Spleen (tissue), 11 donors: Measurements from ENCODE around the gene ADAMTS17. TPM values are rescaled to one million over a fixed set of nuclear protein-coding genes. Genes with fewer than 3 reads are reported as not detected.

ENCODE experiments used
- DNase-seq: peaks from one replicate; pipeline ENCODE4 v3.0.0-alpha.2; 2020
- H3K27ac ChIP-seq, 8 donors: fragments of 200-600 bp; sonication (generic) in 7 of 8; 1 replicate in 4 of 8; 2 replicates in 4 of 8; pipeline versions ENCODE4 v1.5.0 to v1.8.0; 2016 to 2021; ENCODE audit warnings: inconsistent platforms in 4 of 8, mild to moderate bottlenecking in 4 of 8, moderate library complexity in 1 of 8
- H3K27me3 ChIP-seq, 7 donors: fragments of 200-600 bp; sonication (generic) in 6 of 7; replicated peaks in 1 of 7; 1 replicate in 4 of 7; 2 replicates in 3 of 7; pipeline versions ENCODE4 v1.5.0 to v1.8.0; 2016 to 2021; ENCODE audit warnings: inconsistent platforms in 3 of 7, mild to moderate bottlenecking in 1 of 7
- H3K36me3 ChIP-seq, 6 donors: fragments of 200-600 bp; sonication (generic) in 5 of 6; 1 replicate in 4 of 6; 2 replicates in 2 of 6; pipeline versions ENCODE4 v1.5.0 to v1.8.0; 2016 to 2021; ENCODE audit warnings: inconsistent platforms in 2 of 6
- H3K4me1 ChIP-seq, 6 donors: fragments of 200-600 bp; sonication (generic) in 5 of 6; 1 replicate in 3 of 6; 2 replicates in 3 of 6; pipeline versions ENCODE4 v1.5.0 to v1.8.0; 2016 to 2021; ENCODE audit warnings: inconsistent platforms in 3 of 6
- H3K4me3 ChIP-seq, 8 donors: fragments of 200-600 bp; sonication (generic) in 7 of 8; 1 replicate in 4 of 8; 2 replicates in 4 of 8; pipeline versions ENCODE4 v1.5.0 to v1.8.0; 2016 to 2021; ENCODE audit warnings: inconsistent platforms in 4 of 8, mild to moderate bottlenecking in 4 of 8, moderate library complexity in 2 of 8
- H3K9me3 ChIP-seq, 8 donors: fragments of 200-600 bp; sonication (generic) in 7 of 8; 1 replicate in 4 of 8; 2 replicates in 4 of 8; pipeline versions ENCODE4 v1.5.0 to v1.8.0; 2016 to 2021; ENCODE audit warnings: inconsistent platforms in 4 of 8
- POLR2A ChIP-seq, 3 donors: fragments of 450-650 bp; IDR thresholded peaks; one replicate each; pipeline ENCODE4 v1.5.1; 2017; ENCODE audit warnings: antibody characterized with exemption in 3 of 3, mild to moderate bottlenecking in 1 of 3
- POLR2AphosphoS5 ChIP-seq, 3 donors: sonication (generic); formaldehyde crosslinking; IDR thresholded peaks; one replicate each; pipeline ENCODE4 v1.5.1; 2017; ENCODE audit warnings: antibody characterized with exemption in 3 of 3
- WGBS, 5 donors: extraction: QIAGEN DNeasy Blood & Tissue Kit in 3 of 5; methylation state at CpG; one replicate each; pipeline versions ENCODE4 v1.1.5 to v1.1.7; 2013 to 2018; 5-methylcytosine and 5-hydroxymethylcytosine counted together
- intact Hi-C: fragments of 100-400 bp; cut with DNase I; formaldehyde crosslinking; loops from one replicate; pipeline ENCODE4 v1.15.0; 2023; ENCODE audit warnings: low total_unique reads
- polyA plus RNA-seq, 3 donors: library from polyadenylated mRNA; stranded (reverse); fragments of 200-250 nt; gene quantifications; one replicate each; pipeline ENCODE4 v1.2.1, GENCODE V29; 2013
- total RNA-seq, 7 donors: library from RNA; depleted of rRNA in 3 of 7; stranded (reverse); fragments of >200 nt in 3 of 7; fragmentation: NEBNext Ultra II Directional in 4 of 7; extraction: Animal tissue kit (Norgen Biotek cat#: 25700) in 4 of 7; gene quantifications; one replicate each; pipeline versions ENCODE4 v1.1.0 to v1.2.1, GENCODE V29; 2016 to 2021
- TF ChIP-seq, protein P1 (sequence below), 11 experiments: fragments of 200-600 bp in 7 of 11; fragments of 450-650 bp in 4 of 11; sonication (generic) in 4 of 11; IDR thresholded peaks in 8 of 11; conservative IDR thresholded peaks in 3 of 11; 1 replicate in 7 of 11; 2 replicates in 4 of 11; pipeline versions ENCODE4 v1.4.0 to v1.8.0; 2016 to 2021; ENCODE audit warnings: antibody characterized with exemption in 11 of 11, inconsistent platforms in 4 of 11, mild to moderate bottlenecking in 1 of 11
- donor health status: healthy with polysubstance abuse.
- donor health status: DM: no; HTN: no; CAD: no; lungs with moderate emphysema.
- donor health status: DM: no; HTN: no; CAD: no.
- donor health status: Bipolar disorder and iron deficiency.
- donor health status: healthy.
- donor health status: DM: no; HTN: no; CAD: no.
- donor health status: DM: yes; HTN: yes; CAD: no.

Gene ADAMTS17
- total and polyA plus RNA-seq, 10 donors: 0.21 to 13.2 (median 5.8) TPM

DNA sequence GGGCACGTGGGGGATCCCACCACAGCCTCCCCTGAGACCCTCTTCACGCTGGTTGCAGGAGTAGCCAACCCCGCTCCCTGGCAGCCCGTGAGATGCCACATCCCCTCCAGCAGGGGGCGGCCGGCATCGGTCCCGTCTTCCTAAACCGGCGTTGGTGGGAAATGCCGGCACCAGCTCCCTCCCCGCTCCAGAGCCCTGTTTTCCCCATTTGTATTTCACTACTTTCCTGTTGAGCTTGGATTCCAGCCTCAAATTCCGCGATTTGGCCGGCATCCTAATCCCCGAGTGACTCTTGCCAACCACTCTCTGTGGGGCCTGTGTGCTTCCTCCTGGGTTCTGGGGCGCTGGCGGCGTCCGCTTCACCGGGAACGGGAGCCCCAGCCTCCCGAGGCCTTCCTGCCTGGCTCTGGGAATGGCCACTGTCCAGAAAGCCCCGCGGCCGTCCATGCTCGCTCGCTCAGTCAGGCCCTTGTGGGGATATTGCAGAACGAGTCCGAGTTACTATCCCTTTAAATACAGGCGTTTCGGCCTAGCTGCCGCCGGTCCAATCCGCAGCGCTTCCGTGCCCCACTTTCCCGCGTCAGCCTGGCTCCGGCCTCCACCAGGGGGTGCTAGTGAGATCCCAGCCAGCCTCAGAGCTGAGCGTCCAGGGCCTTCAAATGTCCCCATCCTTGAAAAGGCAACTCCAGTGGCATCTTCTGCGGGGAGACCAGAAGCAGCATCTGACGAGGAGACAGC, 8.1 kb upstream of the ADAMTS17 start:
- peaks cover 0 to 16% (median 13%) of the 10 kb centered on the region in 6 donors for H3K4me1 ChIP-seq
- no peaks in the 10 kb centered on the region for H3K9me3 ChIP-seq
- H3K36me3 ChIP-seq: no peaks in the 10 kb centered on the region
- peak in 1 of 3 donors; percentile 12 for TF ChIP-seq POLR2A (IDR thresholded peaks at IDR 0.05)
- TF ChIP-seq, protein P1, sequence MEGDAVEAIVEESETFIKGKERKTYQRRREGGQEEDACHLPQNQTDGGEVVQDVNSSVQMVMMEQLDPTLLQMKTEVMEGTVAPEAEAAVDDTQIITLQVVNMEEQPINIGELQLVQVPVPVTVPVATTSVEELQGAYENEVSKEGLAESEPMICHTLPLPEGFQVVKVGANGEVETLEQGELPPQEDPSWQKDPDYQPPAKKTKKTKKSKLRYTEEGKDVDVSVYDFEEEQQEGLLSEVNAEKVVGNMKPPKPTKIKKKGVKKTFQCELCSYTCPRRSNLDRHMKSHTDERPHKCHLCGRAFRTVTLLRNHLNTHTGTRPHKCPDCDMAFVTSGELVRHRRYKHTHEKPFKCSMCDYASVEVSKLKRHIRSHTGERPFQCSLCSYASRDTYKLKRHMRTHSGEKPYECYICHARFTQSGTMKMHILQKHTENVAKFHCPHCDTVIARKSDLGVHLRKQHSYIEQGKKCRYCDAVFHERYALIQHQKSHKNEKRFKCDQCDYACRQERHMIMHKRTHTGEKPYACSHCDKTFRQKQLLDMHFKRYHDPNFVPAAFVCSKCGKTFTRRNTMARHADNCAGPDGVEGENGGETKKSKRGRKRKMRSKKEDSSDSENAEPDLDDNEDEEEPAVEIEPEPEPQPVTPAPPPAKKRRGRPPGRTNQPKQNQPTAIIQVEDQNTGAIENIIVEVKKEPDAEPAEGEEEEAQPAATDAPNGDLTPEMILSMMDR (IDR thresholded peaks at IDR 0.05 in 8 of 11, conservative IDR thresholded peaks at IDR 0.05 in 3 of 11): peak; percentile 82 to 94 (median 89)
- TF ChIP-seq POLR2AphosphoS5 (IDR thresholded peaks at IDR 0.05): peak; percentile 56 to 81 (median 76)
- DNase-seq: peak; percentile 97
- peak overlapping the region; percentile 62 to 97 (median 90) for H3K27ac ChIP-seq
- peaks cover 0 to 20% (median 0%) of the 10 kb centered on the region in 7 donors for H3K27me3 ChIP-seq
- intact Hi-C loops: loop anchor here (2.0 kb wide), 1 partner anchor 221 kb away; no protein-coding TSS in a partner anchor
- peak overlapping the region; percentile 51 to 82 (median 66) for H3K4me3 ChIP-seq
- WGBS, 5 donors: 1 to 3% (median 1%) methylated on average over 25 to 43 of the region's 43 CpGs

DNA sequence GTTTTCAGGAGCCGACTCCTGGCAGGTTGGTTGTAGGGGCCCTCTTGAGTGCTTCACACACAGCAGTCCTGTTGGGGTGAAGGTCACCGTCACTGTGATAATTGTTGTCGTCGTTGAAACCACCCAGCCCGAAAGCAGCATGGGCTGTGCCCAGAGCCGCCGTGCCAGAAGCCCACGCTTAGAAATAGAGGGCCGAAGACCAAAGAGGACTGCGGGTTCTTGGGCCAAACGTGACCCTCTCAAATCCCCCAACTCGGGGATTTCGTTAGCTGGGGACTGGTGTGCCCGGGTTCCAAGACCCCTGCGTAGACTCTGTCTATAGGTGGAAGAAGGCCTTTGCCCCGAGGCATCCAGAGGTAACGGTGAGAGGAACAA, 7.5 kb upstream of the ADAMTS17 start:
- H3K4me3 ChIP-seq: peak overlapping the region in 7 of 8 donors; percentile 51 to 82 (median 64)
- H3K9me3 ChIP-seq: no peaks in the 10 kb centered on the region
- WGBS, 5 donors: 56 to 66% (median 60%) methylated on average over 13 to 17 of the region's 17 CpGs
- no peak for DNase-seq
- intact Hi-C loops: no loop called here
- H3K27ac ChIP-seq: peak overlapping the region in 7 of 8 donors; percentile 62 to 97 (median 86)
- TF ChIP-seq POLR2A (IDR thresholded peaks at IDR 0.05) (no peak), POLR2AphosphoS5 (IDR thresholded peaks at IDR 0.05) (no peak)
- TF ChIP-seq, protein P1 (IDR thresholded peaks at IDR 0.05 in 8 of 11, conservative IDR thresholded peaks at IDR 0.05 in 3 of 11): no peak
- H3K36me3 ChIP-seq: no peaks in the 10 kb centered on the region
- peaks cover 0 to 16% (median 13%) of the 10 kb centered on the region in 6 donors for H3K4me1 ChIP-seq
- peaks cover 0 to 14% (median 0%) of the 10 kb centered on the region in 7 donors for H3K27me3 ChIP-seq

DNA sequence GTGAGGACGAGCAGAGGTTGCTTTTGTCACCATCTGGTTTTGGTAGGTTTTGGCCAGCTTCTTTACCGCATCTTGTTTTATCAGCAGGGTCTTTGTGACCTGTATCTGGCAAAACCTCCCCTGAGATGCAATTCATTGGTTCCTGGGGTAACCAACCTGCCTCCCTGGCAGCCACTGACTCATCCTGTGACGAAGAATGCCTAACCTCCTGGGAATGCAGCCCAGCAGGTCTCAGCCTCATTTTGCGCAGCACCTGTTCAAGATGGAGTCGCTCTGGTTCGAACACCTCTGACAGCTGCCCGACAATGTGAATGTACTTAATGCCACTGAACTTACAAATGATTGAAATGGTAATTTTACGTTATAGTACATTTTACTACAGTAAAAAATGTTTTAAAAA, 6.8 kb upstream of the ADAMTS17 start:
- intact Hi-C loops: no loop called here
- TF ChIP-seq, protein P1 (IDR thresholded peaks at IDR 0.05 in 8 of 11, conservative IDR thresholded peaks at IDR 0.05 in 3 of 11): no peak
- TF ChIP-seq POLR2A (IDR thresholded peaks at IDR 0.05): no peak
- TF ChIP-seq POLR2AphosphoS5 (IDR thresholded peaks at IDR 0.05): no peak
- no peak overlapping the region for H3K27ac ChIP-seq
- peaks cover 0 to 16% (median 13%) of the 10 kb centered on the region in 6 donors for H3K4me1 ChIP-seq
- H3K4me3 ChIP-seq: no peak overlapping the region
- H3K27me3 ChIP-seq: peaks cover 0 to 12% (median 0%) of the 10 kb centered on the region in 7 donors
- H3K36me3 ChIP-seq: no peaks in the 10 kb centered on the region
- WGBS, 5 donors: 90 to 94% (median 93%) methylated on average over 8 of the region's 8 CpGs
- no peak for DNase-seq
- H3K9me3 ChIP-seq: no peaks in the 10 kb centered on the region

DNA sequence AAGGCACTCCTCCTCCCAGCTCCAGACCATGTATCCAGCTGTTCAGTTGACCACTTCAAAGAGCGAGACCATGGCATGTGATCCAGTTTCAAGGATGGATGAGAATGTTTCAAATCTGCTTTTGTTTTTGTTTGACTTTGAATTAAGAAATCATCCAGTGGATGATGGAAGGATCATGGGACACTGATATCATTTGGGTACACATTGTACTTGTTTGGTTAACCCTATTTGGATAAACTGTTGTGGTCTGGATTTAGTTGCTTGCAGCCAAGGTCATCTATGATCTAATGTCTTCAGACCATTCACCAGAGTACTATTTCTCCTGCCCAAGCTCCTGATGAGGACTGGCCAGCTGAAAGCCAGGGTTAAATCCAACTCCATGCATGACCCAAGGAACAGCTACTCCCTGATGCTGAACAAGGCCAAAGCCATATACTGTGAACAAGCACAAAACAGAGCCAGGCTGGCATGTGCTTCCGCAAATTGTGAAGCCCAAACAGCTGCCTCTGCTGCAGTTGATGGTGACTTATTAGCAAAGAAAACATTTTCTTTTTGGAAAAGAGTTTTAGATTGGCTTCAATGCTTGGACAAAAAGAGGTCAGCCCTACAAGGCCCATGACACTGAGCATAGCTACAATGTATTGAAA, 5.2 kb upstream of the ADAMTS17 start:
- H3K27me3 ChIP-seq: peaks cover 0 to 22% (median 0%) of the 10 kb centered on the region in 7 donors
- H3K4me3 ChIP-seq: no peak overlapping the region
- no peak for DNase-seq
- TF ChIP-seq, protein P1 (IDR thresholded peaks at IDR 0.05 in 8 of 11, conservative IDR thresholded peaks at IDR 0.05 in 3 of 11): no peak
- TF ChIP-seq POLR2A (IDR thresholded peaks at IDR 0.05): no peak
- TF ChIP-seq POLR2AphosphoS5 (IDR thresholded peaks at IDR 0.05): no peak
- H3K27ac ChIP-seq: no peak overlapping the region
- H3K9me3 ChIP-seq: no peaks in the 10 kb centered on the region
- intact Hi-C loops: no loop called here
- WGBS, 5 donors: 53 to 100% (median 95%) methylated on average over 2 of the region's 2 CpGs
- peaks cover 0 to 22% (median 16%) of the 10 kb centered on the region in 6 donors for H3K4me1 ChIP-seq
- no peaks in the 10 kb centered on the region for H3K36me3 ChIP-seq
